HEK293 (cell line): ENCODE measurements around the gene MYL10.

Experiments used
- CTCF ChIA-PET: fragments of 350-600 bp; formaldehyde crosslinking; extraction: SDS; loops from one replicate; lab custom pipeline; 2021; ENCODE audit warnings: antibody characterized with exemption; lab: Yijun Ruan, JAX
- POLR2A ChIA-PET: fragments of 300-600 bp; formaldehyde crosslinking; extraction: SDS; loops from one replicate; lab custom pipeline; 2020; ENCODE audit warnings: antibody characterized with exemption, inconsistent platforms; lab: Yijun Ruan, JAX
- H3K27ac ChIP-seq: fragments of 200-500 bp; sonication (Bioruptor generic); 2 replicates; pipeline ENCODE4 v1.5.1; 2014; ENCODE audit warnings: low read depth, low read length, control low read depth, inconsistent platforms; ENCODE audit errors: extremely low read depth
- H3K36me3 ChIP-seq, 2 experiments: fragments of 200-500 bp in 1 of 2; sonication (Bioruptor generic) in 1 of 2; 1 replicate in 1 of 2; 2 replicates in 1 of 2; pipeline ENCODE4 v1.5.1; 2014 to 2017; ENCODE audit warnings: inconsistent platforms in 2 of 2, low read length in 2 of 2; ENCODE audit not compliant: control insufficient read depth in 2 of 2, insufficient read depth in 1 of 2
- H3K4me1 ChIP-seq: fragments of 200-500 bp; sonication (Bioruptor generic); 2 replicates; pipeline ENCODE4 v1.5.1; 2014; ENCODE audit warnings: mild to moderate bottlenecking, low read length, inconsistent platforms; ENCODE audit not compliant: control insufficient read depth, insufficient read depth
- H3K4me3 ChIP-seq: 2 replicates; pipeline ENCODE4 v1.5.1; 2011; ENCODE audit warnings: low read depth, mild to moderate bottlenecking, control low read depth, low read length, moderate library complexity
- H3K9me3 ChIP-seq: fragments of 200-500 bp; sonication (Bioruptor generic); 2 replicates; pipeline ENCODE4 v1.5.1; 2014; ENCODE audit warnings: low read depth, low read length, inconsistent platforms; ENCODE audit not compliant: control insufficient read depth, insufficient read depth
- EGR2 ChIP-seq: fragments of 450-650 bp; formaldehyde crosslinking; IDR thresholded peaks from 2 replicates; pipeline ENCODE4 v1.5.1; 2016; ENCODE audit warnings: low read depth, missing biosample characterization, missing genetic modification characterization
- ELK4 ChIP-seq: IDR thresholded peaks from 2 replicates; pipeline ENCODE4 v1.6.1; 2011; ENCODE audit warnings: mild to moderate bottlenecking, low read depth, low read length, borderline replicate concordance
- GLI2 ChIP-seq: fragments of 450-650 bp; formaldehyde crosslinking; IDR thresholded peaks from 2 replicates; pipeline ENCODE4; 2017; ENCODE audit warnings: missing biosample characterization, missing genetic modification characterization, low read depth, borderline replicate concordance
- HOXA7 ChIP-seq: sonication (generic); formaldehyde crosslinking; IDR thresholded peaks from 2 replicates; pipeline ENCODE4 v1.8.1; 2022; ENCODE audit warnings: missing genetic modification reagents, borderline replicate concordance
- HOXC10 ChIP-seq: sonication (generic); formaldehyde crosslinking; IDR thresholded peaks from 2 replicates; pipeline ENCODE4 v1.8.1; 2023; ENCODE audit warnings: mild to moderate bottlenecking, missing genetic modification reagents
- IKZF3 ChIP-seq: fragments of 450-650 bp; IDR thresholded peaks from 2 replicates; pipeline ENCODE4 v1.5.0; 2018; ENCODE audit warnings: missing biosample characterization, mild to moderate bottlenecking, missing genetic modification characterization, moderate library complexity
- KLF16 ChIP-seq: fragments of 450-650 bp; formaldehyde crosslinking; IDR thresholded peaks from 2 replicates; pipeline ENCODE4 v1.5.1; 2017; ENCODE audit warnings: missing biosample characterization, missing genetic modification characterization
- KLF17 ChIP-seq: fragments of 450-650 bp; formaldehyde crosslinking; IDR thresholded peaks from 2 replicates; pipeline ENCODE4 v1.5.1; 2016; ENCODE audit warnings: missing biosample characterization, missing genetic modification characterization
- SALL2 ChIP-seq: fragments of 450-650 bp; formaldehyde crosslinking; IDR thresholded peaks from 2 replicates; pipeline ENCODE4 v1.5.0; 2017; ENCODE audit warnings: missing biosample characterization, mild to moderate bottlenecking, missing genetic modification characterization, borderline replicate concordance
- SP7 ChIP-seq: fragments of 450-650 bp; formaldehyde crosslinking; IDR thresholded peaks from 2 replicates; pipeline ENCODE4 v1.5.1; 2016; ENCODE audit warnings: missing biosample characterization, missing genetic modification characterization
- ZBTB17 ChIP-seq: fragments of 450-650 bp; formaldehyde crosslinking; IDR thresholded peaks from 2 replicates; pipeline ENCODE4 v1.5.1; 2016; ENCODE audit warnings: missing biosample characterization, missing genetic modification characterization
- ZNF114 ChIP-seq: fragments of 450-650 bp; formaldehyde crosslinking; IDR thresholded peaks from 2 replicates; pipeline ENCODE4 v1.5.0; 2017; ENCODE audit warnings: missing biosample characterization, missing genetic modification characterization
- ZNF133 ChIP-seq: fragments of 450-650 bp; formaldehyde crosslinking; IDR thresholded peaks from 2 replicates; pipeline ENCODE4 v1.5.1; 2016; ENCODE audit warnings: missing biosample characterization, missing genetic modification characterization
- ZNF146 ChIP-seq: fragments of 450-650 bp; formaldehyde crosslinking; IDR thresholded peaks from 2 replicates; pipeline ENCODE4 v1.5.1; 2016; ENCODE audit warnings: missing biosample characterization, missing genetic modification characterization
- ZNF157 ChIP-seq: fragments of 450-650 bp; formaldehyde crosslinking; IDR thresholded peaks from 2 replicates; pipeline ENCODE4 v1.5.1; 2016; ENCODE audit warnings: missing biosample characterization, missing genetic modification characterization
- ZNF280D ChIP-seq: fragments of 450-650 bp; formaldehyde crosslinking; IDR thresholded peaks from 2 replicates; pipeline ENCODE4 v1.5.1; 2016; ENCODE audit warnings: missing biosample characterization, missing genetic modification characterization
- ZNF292 ChIP-seq: fragments of 450-650 bp; formaldehyde crosslinking; IDR thresholded peaks from 2 replicates; pipeline ENCODE4 v1.5.1; 2016; ENCODE audit warnings: low read depth, missing biosample characterization, missing genetic modification characterization, borderline replicate concordance
- ZNF341 ChIP-seq: fragments of 450-650 bp; formaldehyde crosslinking; IDR thresholded peaks from 2 replicates; pipeline ENCODE4; 2016; ENCODE audit warnings: low read depth, missing biosample characterization, missing genetic modification characterization
- ZNF398 ChIP-seq: fragments of 450-650 bp; formaldehyde crosslinking; IDR thresholded peaks from 2 replicates; pipeline ENCODE4 v1.5.1; 2017; ENCODE audit warnings: missing biosample characterization, missing genetic modification characterization
- ZNF488 ChIP-seq: fragments of 450-650 bp; formaldehyde crosslinking; IDR thresholded peaks from 2 replicates; pipeline ENCODE4 v1.5.1; 2016; ENCODE audit warnings: missing biosample characterization, missing genetic modification characterization
- ZNF548 ChIP-seq: fragments of 450-650 bp; formaldehyde crosslinking; IDR thresholded peaks from 2 replicates; pipeline ENCODE4 v1.5.1; 2016; ENCODE audit warnings: missing biosample characterization, missing genetic modification characterization
- ZNF555 ChIP-seq: fragments of 450-650 bp; formaldehyde crosslinking; conservative IDR thresholded peaks from 2 replicates; pipeline ENCODE4 v1.5.1; 2017; ENCODE audit warnings: missing biosample characterization, mild to moderate bottlenecking, missing genetic modification characterization, inconsistent platforms
- ZNF585B ChIP-seq: fragments of 450-650 bp; formaldehyde crosslinking; IDR thresholded peaks from 2 replicates; pipeline ENCODE4 v1.5.1; 2016; ENCODE audit warnings: missing biosample characterization, missing genetic modification characterization
- TF ChIP-seq, protein P1 (sequence below): fragments of 450-650 bp; formaldehyde crosslinking; IDR thresholded peaks from 2 replicates; pipeline ENCODE4 v1.5.1; 2016; ENCODE audit warnings: missing biosample characterization, missing genetic modification characterization

Gene MYL10

GRCh38 chr7:101602484-101603241 is 26.4 kb downstream of the MYL10 start:
- ChIA-PET POLR2A (no interaction called here), CTCF (interaction anchor here (0.6 to 4.6 kb wide), 27 partner anchors 9 to 670 kb away, joined by 3 to 39 read pairs (median 4); no protein-coding TSS in a partner anchor)
- H3K4me1 ChIP-seq, result no peaks in the 10 kb centered on the region
- no peaks in the 10 kb centered on the region for H3K9me3 ChIP-seq
- no peaks in the 10 kb centered on the region for H3K36me3 ChIP-seq
- no peak overlapping the region for H3K27ac ChIP-seq
- H3K4me3 ChIP-seq, result no peak overlapping the region
- no peak for TF ChIP-seq ZNF114
- TF ChIP-seq ZNF157 (tag by site-specific recombination), result no peak
- no peak for TF ChIP-seq ZNF398
- no peak for TF ChIP-seq ZNF146 (tag by site-specific recombination)
- no peak for TF ChIP-seq IKZF3
- no peak for TF ChIP-seq ZNF555 (tag by site-specific recombination)
- TF ChIP-seq ZNF585B (tag by site-specific recombination), result no peak
- no peak for TF ChIP-seq ELK4
- TF ChIP-seq ZNF292 (tag by site-specific recombination), result no peak
- TF ChIP-seq EGR2, result no peak
- no peak for TF ChIP-seq ZNF133
- TF ChIP-seq KLF16 (tag by site-specific recombination), result 0 out of 2 replicates have a peak, but pooled peaks have one; percentile 35
- no peak for TF ChIP-seq HOXC10 (CRISPR knock-in tag)
- 0 out of 2 replicates have a peak, but pooled peaks have one; percentile 31 for TF ChIP-seq SP7
- no peak for TF ChIP-seq KLF17
- TF ChIP-seq ZNF341 (tag by site-specific recombination), result peak; percentile 92
- 0 out of 2 replicates have a peak, but pooled peaks have one; percentile 21 for TF ChIP-seq ZBTB17 (tag by site-specific recombination)
- TF ChIP-seq, protein P1, sequence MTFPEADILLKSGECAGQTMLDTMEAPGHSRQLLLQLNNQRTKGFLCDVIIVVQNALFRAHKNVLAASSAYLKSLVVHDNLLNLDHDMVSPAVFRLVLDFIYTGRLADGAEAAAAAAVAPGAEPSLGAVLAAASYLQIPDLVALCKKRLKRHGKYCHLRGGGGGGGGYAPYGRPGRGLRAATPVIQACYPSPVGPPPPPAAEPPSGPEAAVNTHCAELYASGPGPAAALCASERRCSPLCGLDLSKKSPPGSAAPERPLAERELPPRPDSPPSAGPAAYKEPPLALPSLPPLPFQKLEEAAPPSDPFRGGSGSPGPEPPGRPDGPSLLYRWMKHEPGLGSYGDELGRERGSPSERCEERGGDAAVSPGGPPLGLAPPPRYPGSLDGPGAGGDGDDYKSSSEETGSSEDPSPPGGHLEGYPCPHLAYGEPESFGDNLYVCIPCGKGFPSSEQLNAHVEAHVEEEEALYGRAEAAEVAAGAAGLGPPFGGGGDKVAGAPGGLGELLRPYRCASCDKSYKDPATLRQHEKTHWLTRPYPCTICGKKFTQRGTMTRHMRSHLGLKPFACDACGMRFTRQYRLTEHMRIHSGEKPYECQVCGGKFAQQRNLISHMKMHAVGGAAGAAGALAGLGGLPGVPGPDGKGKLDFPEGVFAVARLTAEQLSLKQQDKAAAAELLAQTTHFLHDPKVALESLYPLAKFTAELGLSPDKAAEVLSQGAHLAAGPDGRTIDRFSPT (tag by site-specific recombination), result no peak
- no peak for TF ChIP-seq ZNF548 (tag by site-specific recombination)
- no peak for TF ChIP-seq SALL2
- no peak for TF ChIP-seq ZNF488 (tag by site-specific recombination)
- TF ChIP-seq GLI2 (tag by site-specific recombination), result no peak
- no peak for TF ChIP-seq HOXA7 (CRISPR knock-in tag)
- TF ChIP-seq ZNF280D (tag by site-specific recombination), result no peak
